GM12878 (cell line): ENCODE results near the gene TMEM178A. TPM values are rescaled to one million over a fixed set of nuclear protein-coding genes. Genes with fewer than 3 reads are reported as not detected.

ENCODE experiments used
- ATAC-seq: fragments of 200-7000 bp; cut with Tn5 transposase; 3 replicates; pipeline ENCODE4 v1.9.1; 2020; ENCODE audit warnings: mild to moderate bottlenecking, moderate library complexity
- BruUV-seq: library from RNA; stranded (reverse); fragments of 400-500 nt; replicated peaks from 2 replicates; lab custom pipeline; 2021; lab: Mats Ljungman, UMichigan
- CTCF ChIA-PET: fragments of 300-600 bp; sonication (Branson Sonifier 250); formaldehyde crosslinking; extraction: SDS; loops from one replicate; lab custom pipeline; 2021; ENCODE audit warnings: inconsistent platforms; lab: Yijun Ruan, JAX
- POLR2A ChIA-PET: fragments of 350-600 bp; formaldehyde crosslinking; extraction: SDS; loops from one replicate; lab custom pipeline; 2021; ENCODE audit warnings: inconsistent platforms; lab: Charles Lee
- RAD21 ChIA-PET: fragments of 300-600 bp; sonication (Branson Sonifier 250); formaldehyde crosslinking; loops from one replicate; lab custom pipeline; 2023; ENCODE audit warnings: antibody characterized with exemption; ENCODE audit not compliant: unreplicated experiment; lab: Charles Lee
- SMC1A ChIA-PET: fragments of 300-600 bp; sonication (Branson Sonifier 250); formaldehyde crosslinking; loops from one replicate; lab custom pipeline; 2023; ENCODE audit not compliant: unreplicated experiment, uncharacterized antibody; lab: Charles Lee
- DNase-seq: peaks from one replicate; pipeline ENCODE4 v3.0.0-alpha.2; 2011; ENCODE audit warnings: low read depth, low spot score
- FAIRE-seq: peaks from 3 replicates; lab custom pipeline; 2011; peaks lifted over from hg19 to GRCh38; lab: Jason Lieb, UNC
- H2AFZ ChIP-seq: 2 replicates; pipeline ENCODE4 v1.6.0; 2011; ENCODE audit warnings: low read depth, low read length, control low read depth; ENCODE audit not compliant: control insufficient read depth
- H3K27ac ChIP-seq: 2 replicates; pipeline ENCODE4 v1.5.1; 2011; ENCODE audit warnings: control low read depth; ENCODE audit not compliant: control insufficient read depth, insufficient read depth
- H3K27me3 ChIP-seq, 2 experiments: replicated peaks in 1 of 2; 2 replicates each; pipeline versions ENCODE4 v1.6.0 to v1.6.1; 2011; ENCODE audit warnings: low read length in 1 of 2; ENCODE audit not compliant: control insufficient read depth in 2 of 2, insufficient read depth in 2 of 2
- H3K36me3 ChIP-seq, 2 experiments: 2 replicates each; pipeline ENCODE4 v1.5.1; 2011; ENCODE audit warnings: low read length in 1 of 2; ENCODE audit not compliant: control insufficient read depth in 2 of 2, insufficient read depth in 2 of 2
- H3K4me1 ChIP-seq: 2 replicates; pipeline ENCODE4 v1.6.1; 2011; ENCODE audit warnings: mild to moderate bottlenecking, low read length, moderate library complexity, mixed read lengths; ENCODE audit not compliant: control insufficient read depth, insufficient read depth
- H3K4me2 ChIP-seq: 2 replicates; pipeline ENCODE4 v1.6.0; 2011; ENCODE audit warnings: control low read depth; ENCODE audit not compliant: control insufficient read depth, insufficient read depth
- H3K4me3 ChIP-seq: fragments of 200-600 bp; sonication (generic); 2 replicates; pipeline ENCODE4 v1.5.1; 2016
- H3K79me2 ChIP-seq: 2 replicates; pipeline ENCODE4 v1.6.0; 2011; ENCODE audit warnings: low read length; ENCODE audit not compliant: control insufficient read depth, insufficient read depth
- H3K9ac ChIP-seq: 2 replicates; pipeline ENCODE4 v1.8.0; 2011; ENCODE audit warnings: low read length, control low read depth, mixed read lengths; ENCODE audit not compliant: control insufficient read depth, insufficient read depth
- H3K9me3 ChIP-seq: replicated peaks from 3 replicates; pipeline ENCODE4 v1.5.1; 2011; ENCODE audit warnings: mild to moderate bottlenecking, low read length; ENCODE audit not compliant: control insufficient read depth, insufficient read depth
- H4K20me1 ChIP-seq: 2 replicates; pipeline ENCODE4 v1.6.0; 2011; ENCODE audit not compliant: control insufficient read depth, insufficient read depth
- CHD2 ChIP-seq: IDR thresholded peaks from 2 replicates; pipeline ENCODE4 v1.6.1; 2011; ENCODE audit warnings: low read depth, low read length, improper control_type of control experiment, borderline replicate concordance
- EZH2 ChIP-seq: IDR thresholded peaks from 2 replicates; pipeline ENCODE4 v1.6.1; 2012; ENCODE audit warnings: low read depth, mild to moderate bottlenecking, control low read depth, inconsistent platforms, low read length, borderline replicate concordance; ENCODE audit not compliant: control insufficient read depth
- HCFC1 ChIP-seq: fragments of 150-350 bp; IDR thresholded peaks from 2 replicates; pipeline ENCODE4 v1.6.1; 2014; ENCODE audit warnings: low read length
- POLR2A ChIP-seq: IDR thresholded peaks from 2 replicates; pipeline ENCODE4 v1.6.1; 2011; ENCODE audit warnings: low read depth, mild to moderate bottlenecking, low read length
- SP1 ChIP-seq: IDR thresholded peaks from one replicate; pipeline ENCODE4 v1.6.1; 2011; ENCODE audit warnings: low read depth, low read length
- STAT1 ChIP-seq: fragments of 450-650 bp; conservative IDR thresholded peaks from 2 replicates; pipeline ENCODE4 v1.6.1; 2014; ENCODE audit warnings: antibody characterized with exemption, mild to moderate bottlenecking
- ZBED1 ChIP-seq: IDR thresholded peaks from 2 replicates; pipeline ENCODE4 v1.6.1; 2016; ENCODE audit warnings: borderline replicate concordance
- ZNF207 ChIP-seq: fragments of 450-650 bp; IDR thresholded peaks from 2 replicates; pipeline ENCODE4 v1.6.1; 2014; ENCODE audit warnings: antibody characterized with exemption, mild to moderate bottlenecking, borderline replicate concordance
- ZNF217 ChIP-seq: fragments of 450-650 bp; IDR thresholded peaks from 2 replicates; pipeline ENCODE4 v1.6.1; 2017; ENCODE audit warnings: antibody characterized with exemption, mild to moderate bottlenecking
- WGBS: methylation state at CpG from one replicate; pipeline ENCODE4 v1.1.6; 2016; ENCODE audit warnings: low lambda C conversion rate; ENCODE audit not compliant: insufficient replicate concordance, insufficient coverage; ENCODE audit errors: missing lambda C conversion rate; 5-methylcytosine and 5-hydroxymethylcytosine counted together
- in situ Hi-C: fragments of 300-500 bp; cut with MboI; formaldehyde crosslinking; loops from 9 replicates; pipeline ENCODE4 v1.14.3; 2018; ENCODE audit warnings: mixed read lengths
- intact Hi-C: fragments of 100-400 bp; cut with micrococcal nuclease; formaldehyde crosslinking; loops from one replicate; pipeline ENCODE4 v1.14.2; 2022; ENCODE audit not compliant: unreplicated experiment
- polyA plus RNA-seq, 11 experiments: library from polyadenylated mRNA; depleted of rRNA in 4 of 11; unstranded in 6 of 11; stranded (reverse) in 5 of 11; fragments of >200 nt; fragmentation: Nextera tagmentation in 4 of 11; fragmentation: Illumina TruSeq in 1 of 11; extraction: Ambion mirVana in 4 of 11; extraction: Trizol in 1 of 11; gene quantifications; 1 replicate in 1 of 11; 2 replicates in 10 of 11; pipeline versions ENCODE4 v1.2.1 to v1.2.3, GENCODE V29; 2011 to 2016; ENCODE audit warnings: inconsistent platforms in 2 of 11, missing spikeins in 2 of 11, low read depth in 1 of 11
- total RNA-seq, 4 experiments: library from RNA; depleted of rRNA in 3 of 4; stranded (reverse); fragments of >200 nt in 3 of 4; fragmentation: Illumina TruSeq in 1 of 4; extraction: Trizol in 1 of 4; gene quantifications; 2 replicates each; pipeline versions ENCODE4 v1.2.1 to v1.2.3, GENCODE V29; 2013 to 2021
- TF ChIP-seq, protein P1 (sequence below): fragments of 450-650 bp; IDR thresholded peaks from 2 replicates; pipeline ENCODE4 v1.6.1; 2017; ENCODE audit warnings: mild to moderate bottlenecking, moderate library complexity
- TF ChIP-seq, protein P2 (sequence below): fragments of 450-650 bp; IDR thresholded peaks from 2 replicates; pipeline ENCODE4 v1.6.1; 2016; ENCODE audit warnings: mild to moderate bottlenecking
- TF ChIP-seq, protein P3 (sequence below): IDR thresholded peaks from 2 replicates; pipeline ENCODE4 v1.6.1; 2011; ENCODE audit warnings: low read depth, low read length, improper control_type of control experiment, borderline replicate concordance

TMEM178A gene
- total and polyA plus RNA-seq, 10 of the 15 experiments (the other 5 are each of a cell fraction or from before 2014, with no cell fraction given) = not detected

DNA sequence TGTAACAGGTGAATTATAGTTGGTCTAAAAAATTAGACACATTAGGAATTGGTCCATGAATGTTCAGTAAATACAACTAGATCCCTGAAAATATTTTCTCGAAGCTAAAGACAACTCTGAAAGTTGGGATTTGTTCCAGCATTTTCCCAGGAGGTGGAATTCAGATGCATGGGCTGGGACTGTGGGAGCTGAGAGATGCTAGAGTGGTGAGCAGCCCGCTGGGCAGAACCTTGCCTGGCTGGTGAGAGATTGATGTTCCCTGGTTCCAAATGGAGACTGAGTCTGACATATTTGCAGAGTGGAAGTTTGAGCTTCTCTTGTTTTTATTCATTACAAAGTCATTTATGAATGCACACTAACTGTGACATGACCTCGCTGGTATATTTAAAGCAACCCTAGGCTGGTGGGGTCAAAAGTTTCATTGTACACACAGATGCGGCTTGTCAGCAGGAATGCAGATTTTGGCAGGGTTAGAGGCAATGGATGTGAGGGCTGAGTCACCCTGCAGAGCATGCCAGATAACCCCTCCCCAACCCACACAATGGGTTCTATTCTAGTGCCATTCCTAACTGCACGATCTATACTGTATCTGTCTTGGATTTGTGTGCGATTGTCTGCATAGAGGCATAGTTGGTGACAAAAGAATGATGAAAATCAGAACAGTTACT, 23.5 kb upstream of the TMEM178A start:
- H3K79me2 ChIP-seq = no peaks in the 10 kb centered on the region
- H3K4me1 ChIP-seq = no peaks in the 10 kb centered on the region
- no peak for FAIRE-seq
- no peak overlapping the region for H3K27ac ChIP-seq
- H3K4me2 ChIP-seq = no peak overlapping the region
- H4K20me1 ChIP-seq = no peaks in the 10 kb centered on the region
- no peak overlapping the region for H3K4me3 ChIP-seq
- POLR2A ChIA-PET = no interaction called here
- no peaks in the 10 kb centered on the region for H3K36me3 ChIP-seq
- H3K9ac ChIP-seq = no peak overlapping the region
- TF ChIP-seq EZH2 (no peak), POLR2A (no peak), STAT1 (no peak), CHD2 (no peak), SP1 (no peak), ZBED1 (no peak), ZNF217 (no peak), HCFC1 (no peak), ZNF207 (no peak)
- TF ChIP-seq, protein P1, sequence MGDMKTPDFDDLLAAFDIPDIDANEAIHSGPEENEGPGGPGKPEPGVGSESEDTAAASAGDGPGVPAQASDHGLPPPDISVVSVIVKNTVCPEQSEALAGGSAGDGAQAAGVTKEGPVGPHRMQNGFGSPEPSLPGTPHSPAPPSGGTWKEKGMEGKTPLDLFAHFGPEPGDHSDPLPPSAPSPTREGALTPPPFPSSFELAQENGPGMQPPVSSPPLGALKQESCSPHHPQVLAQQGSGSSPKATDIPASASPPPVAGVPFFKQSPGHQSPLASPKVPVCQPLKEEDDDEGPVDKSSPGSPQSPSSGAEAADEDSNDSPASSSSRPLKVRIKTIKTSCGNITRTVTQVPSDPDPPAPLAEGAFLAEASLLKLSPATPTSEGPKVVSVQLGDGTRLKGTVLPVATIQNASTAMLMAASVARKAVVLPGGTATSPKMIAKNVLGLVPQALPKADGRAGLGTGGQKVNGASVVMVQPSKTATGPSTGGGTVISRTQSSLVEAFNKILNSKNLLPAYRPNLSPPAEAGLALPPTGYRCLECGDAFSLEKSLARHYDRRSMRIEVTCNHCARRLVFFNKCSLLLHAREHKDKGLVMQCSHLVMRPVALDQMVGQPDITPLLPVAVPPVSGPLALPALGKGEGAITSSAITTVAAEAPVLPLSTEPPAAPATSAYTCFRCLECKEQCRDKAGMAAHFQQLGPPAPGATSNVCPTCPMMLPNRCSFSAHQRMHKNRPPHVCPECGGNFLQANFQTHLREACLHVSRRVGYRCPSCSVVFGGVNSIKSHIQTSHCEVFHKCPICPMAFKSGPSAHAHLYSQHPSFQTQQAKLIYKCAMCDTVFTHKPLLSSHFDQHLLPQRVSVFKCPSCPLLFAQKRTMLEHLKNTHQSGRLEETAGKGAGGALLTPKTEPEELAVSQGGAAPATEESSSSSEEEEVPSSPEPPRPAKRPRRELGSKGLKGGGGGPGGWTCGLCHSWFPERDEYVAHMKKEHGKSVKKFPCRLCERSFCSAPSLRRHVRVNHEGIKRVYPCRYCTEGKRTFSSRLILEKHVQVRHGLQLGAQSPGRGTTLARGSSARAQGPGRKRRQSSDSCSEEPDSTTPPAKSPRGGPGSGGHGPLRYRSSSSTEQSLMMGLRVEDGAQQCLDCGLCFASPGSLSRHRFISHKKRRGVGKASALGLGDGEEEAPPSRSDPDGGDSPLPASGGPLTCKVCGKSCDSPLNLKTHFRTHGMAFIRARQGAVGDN = no peak
- TF ChIP-seq, protein P2, sequence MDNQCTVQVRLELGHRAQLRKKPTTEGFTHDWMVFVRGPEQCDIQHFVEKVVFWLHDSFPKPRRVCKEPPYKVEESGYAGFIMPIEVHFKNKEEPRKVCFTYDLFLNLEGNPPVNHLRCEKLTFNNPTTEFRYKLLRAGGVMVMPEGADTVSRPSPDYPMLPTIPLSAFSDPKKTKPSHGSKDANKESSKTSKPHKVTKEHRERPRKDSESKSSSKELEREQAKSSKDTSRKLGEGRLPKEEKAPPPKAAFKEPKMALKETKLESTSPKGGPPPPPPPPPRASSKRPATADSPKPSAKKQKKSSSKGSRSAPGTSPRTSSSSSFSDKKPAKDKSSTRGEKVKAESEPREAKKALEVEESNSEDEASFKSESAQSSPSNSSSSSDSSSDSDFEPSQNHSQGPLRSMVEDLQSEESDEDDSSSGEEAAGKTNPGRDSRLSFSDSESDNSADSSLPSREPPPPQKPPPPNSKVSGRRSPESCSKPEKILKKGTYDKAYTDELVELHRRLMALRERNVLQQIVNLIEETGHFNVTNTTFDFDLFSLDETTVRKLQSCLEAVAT = no peak
- TF ChIP-seq, protein P3, sequence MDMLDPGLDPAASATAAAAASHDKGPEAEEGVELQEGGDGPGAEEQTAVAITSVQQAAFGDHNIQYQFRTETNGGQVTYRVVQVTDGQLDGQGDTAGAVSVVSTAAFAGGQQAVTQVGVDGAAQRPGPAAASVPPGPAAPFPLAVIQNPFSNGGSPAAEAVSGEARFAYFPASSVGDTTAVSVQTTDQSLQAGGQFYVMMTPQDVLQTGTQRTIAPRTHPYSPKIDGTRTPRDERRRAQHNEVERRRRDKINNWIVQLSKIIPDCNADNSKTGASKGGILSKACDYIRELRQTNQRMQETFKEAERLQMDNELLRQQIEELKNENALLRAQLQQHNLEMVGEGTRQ = no peak
- RAD21 ChIA-PET = no interaction called here
- intact Hi-C loops = no loop called here
- 2% methylated on average over 6 of the region's 6 CpGs for WGBS
- no peaks in the 10 kb centered on the region for H3K9me3 ChIP-seq
- no TSS peak for BruUV-seq
- SMC1A ChIA-PET = no interaction called here
- in situ Hi-C loops = no loop called here
- no peak overlapping the region for H2AFZ ChIP-seq
- H3K27me3 ChIP-seq = no peaks in the 10 kb centered on the region
- DNase-seq = no peak
- ATAC-seq = no peak
- CTCF ChIA-PET = no interaction called here
